ENCODE measurements around the gene KAZN.

GRCh38 chr1:14939527-14940284, 341.2 kb downstream of the KAZN start:
- TF ChIP-seq, protein P1, sequence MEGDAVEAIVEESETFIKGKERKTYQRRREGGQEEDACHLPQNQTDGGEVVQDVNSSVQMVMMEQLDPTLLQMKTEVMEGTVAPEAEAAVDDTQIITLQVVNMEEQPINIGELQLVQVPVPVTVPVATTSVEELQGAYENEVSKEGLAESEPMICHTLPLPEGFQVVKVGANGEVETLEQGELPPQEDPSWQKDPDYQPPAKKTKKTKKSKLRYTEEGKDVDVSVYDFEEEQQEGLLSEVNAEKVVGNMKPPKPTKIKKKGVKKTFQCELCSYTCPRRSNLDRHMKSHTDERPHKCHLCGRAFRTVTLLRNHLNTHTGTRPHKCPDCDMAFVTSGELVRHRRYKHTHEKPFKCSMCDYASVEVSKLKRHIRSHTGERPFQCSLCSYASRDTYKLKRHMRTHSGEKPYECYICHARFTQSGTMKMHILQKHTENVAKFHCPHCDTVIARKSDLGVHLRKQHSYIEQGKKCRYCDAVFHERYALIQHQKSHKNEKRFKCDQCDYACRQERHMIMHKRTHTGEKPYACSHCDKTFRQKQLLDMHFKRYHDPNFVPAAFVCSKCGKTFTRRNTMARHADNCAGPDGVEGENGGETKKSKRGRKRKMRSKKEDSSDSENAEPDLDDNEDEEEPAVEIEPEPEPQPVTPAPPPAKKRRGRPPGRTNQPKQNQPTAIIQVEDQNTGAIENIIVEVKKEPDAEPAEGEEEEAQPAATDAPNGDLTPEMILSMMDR (IDR thresholded peaks at IDR 0.05; ENCODE audit: low read length): no peak
- no peak for TF ChIP-seq EZH2 (IDR thresholded peaks at IDR 0.05; ENCODE audit: borderline replicate concordance, low read length)
